ENCODE data around the gene ST8SIA1.

ST8SIA1 gene

DNA sequence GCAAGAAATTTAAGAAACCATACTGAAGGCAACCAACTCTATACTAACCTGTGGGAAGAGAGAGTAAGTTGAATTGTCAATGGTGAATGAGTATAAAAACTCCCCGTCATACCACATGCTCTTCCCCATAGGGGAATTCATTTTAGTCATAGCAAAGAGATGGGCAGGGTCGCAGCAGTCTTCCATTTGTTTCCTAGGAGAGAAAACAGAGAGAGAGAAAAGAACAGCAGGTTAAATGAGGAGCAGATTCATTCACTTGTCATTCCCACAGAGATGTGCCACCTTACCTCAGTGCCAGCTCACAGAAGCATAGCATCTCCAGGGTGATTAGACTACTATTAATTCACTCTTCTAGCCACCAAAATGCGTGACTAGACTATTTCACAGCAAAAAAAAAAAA lies 47.4 kb downstream of the ST8SIA1 start:
- TF ChIP-seq CTCF (IDR thresholded peaks at IDR 0.05; ENCODE audit: low read depth, low read length), result no peak
- H3K4me3 ChIP-seq (replicated peaks in 1 of 2; ENCODE audit: low read depth in 2 of 2, low read length in 2 of 2), result no peak overlapping the region
- DNase-seq (ENCODE audit: low read depth in 2 of 2), result no peak

GRCh38 chr12:22286569-22286968 lies 47.9 kb downstream of the ST8SIA1 start:
- H3K4me3 ChIP-seq (replicated peaks in 1 of 2; ENCODE audit: low read depth in 2 of 2, low read length in 2 of 2), result no peak overlapping the region
- DNase-seq (ENCODE audit: low read depth in 2 of 2), result peak; percentile 56 to 67
- TF ChIP-seq CTCF (IDR thresholded peaks at IDR 0.05; ENCODE audit: low read depth, low read length), result no peak

- no peak for DNase-seq (ENCODE audit: low read depth in 2 of 2)
- no peak for TF ChIP-seq CTCF (IDR thresholded peaks at IDR 0.05; ENCODE audit: low read depth, low read length)
- H3K4me3 ChIP-seq (replicated peaks in 1 of 2; ENCODE audit: low read depth in 2 of 2, low read length in 2 of 2), result no peak overlapping the region
Measured at GRCh38 chr12:22285846-22286245, 48.7 kb downstream of the ST8SIA1 start.

DNA sequence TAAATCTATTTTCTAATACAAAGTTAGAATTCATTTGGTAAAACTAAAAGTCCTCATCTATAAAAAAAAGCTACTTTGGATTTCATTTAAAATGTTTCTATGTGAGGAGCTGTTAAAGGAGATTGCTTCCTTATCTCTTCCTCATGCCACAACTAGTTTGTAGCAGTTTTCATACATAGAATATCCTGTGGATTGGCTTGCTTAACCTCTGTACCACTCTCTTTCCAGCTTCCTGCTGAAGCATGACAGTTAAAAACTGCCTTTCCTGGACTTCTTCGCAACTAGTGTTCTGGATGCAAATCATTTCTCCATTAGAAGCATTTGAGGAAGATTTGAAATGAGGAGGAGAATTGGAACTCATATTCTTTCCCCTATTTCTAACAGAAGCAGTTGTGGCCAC lies 49.6 kb downstream of the ST8SIA1 start:
- no peak for TF ChIP-seq CTCF (IDR thresholded peaks at IDR 0.05; ENCODE audit: low read depth, low read length)
- H3K4me3 ChIP-seq (replicated peaks in 1 of 2; ENCODE audit: low read depth in 2 of 2, low read length in 2 of 2), result no peak overlapping the region
- DNase-seq (ENCODE audit: low read depth in 2 of 2), result peak in 1 of 2 donors; percentile 63

DNA sequence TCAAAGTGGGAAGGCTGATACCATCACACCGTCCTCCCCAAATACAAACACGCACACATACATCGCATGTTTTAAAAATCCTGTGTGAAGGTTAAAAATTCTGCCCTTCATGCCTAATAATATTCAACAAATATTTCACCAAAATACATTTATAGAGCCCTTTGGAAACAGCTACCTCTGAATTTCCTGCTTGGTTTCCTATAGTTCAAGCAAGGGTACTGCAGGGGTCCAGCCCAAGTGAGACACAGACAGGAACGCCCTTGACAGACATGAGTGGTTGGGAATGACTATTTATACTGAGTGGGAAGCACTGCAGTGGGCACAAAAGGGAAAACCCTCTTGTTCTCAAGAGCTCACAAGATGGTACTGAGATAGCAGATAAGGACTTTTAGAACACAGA lies 51.0 kb downstream of the ST8SIA1 start:
- peak; percentile 24 for TF ChIP-seq CTCF (IDR thresholded peaks at IDR 0.05; ENCODE audit: low read depth, low read length)
- H3K4me3 ChIP-seq (replicated peaks in 1 of 2; ENCODE audit: low read depth in 2 of 2, low read length in 2 of 2), result no peak overlapping the region
- no peak for DNase-seq (ENCODE audit: low read depth in 2 of 2)

GRCh38 chr12:22283006-22283506 lies 51.5 kb downstream of the ST8SIA1 start:
- DNase-seq (ENCODE audit: low read depth in 2 of 2), result peak; percentile 79 to 91
- no peak overlapping the region for H3K4me3 ChIP-seq (replicated peaks in 1 of 2; ENCODE audit: low read depth in 2 of 2, low read length in 2 of 2)

More at GRCh38 chr12:22283006-22283506, 51.5 kb downstream of the ST8SIA1 start:
- no peak for TF ChIP-seq CTCF (IDR thresholded peaks at IDR 0.05; ENCODE audit: low read depth, low read length)
